Measurements from ENCODE around the gene DDX31.

Gene DDX31

GRCh38 chr9:132592451-132592850, 77.3 kb downstream of the DDX31 start:
- DNase-seq: no peak

GRCh38 chr9:132591751-132592314, 78.0 kb downstream of the DDX31 start:
- DNase-seq: no peak

- DNase-seq: no peak
Measured at GRCh38 chr9:132591244-132591643, 78.5 kb downstream of the DDX31 start.

- no peak for DNase-seq
Measured at GRCh38 chr9:132590318-132591182, 79.2 kb downstream of the DDX31 start.

- DNase-seq: no peak
Measured at GRCh38 chr9:132590037-132590317, 79.8 kb downstream of the DDX31 start.

GRCh38 chr9:132589148-132590036, 80.4 kb downstream of the DDX31 start:
- DNase-seq: no peak

GRCh38 chr9:132588501-132589147, 81.2 kb downstream of the DDX31 start:
- no peak for DNase-seq

- no peak for DNase-seq
Measured at GRCh38 chr9:132588098-132588497, 81.7 kb downstream of the DDX31 start.

GRCh38 chr9:132587592-132587955, 82.2 kb downstream of the DDX31 start:
- DNase-seq: no peak

- DNase-seq: no peak
Measured at GRCh38 chr9:132586830-132587591, 82.8 kb downstream of the DDX31 start.

GRCh38 chr9:132585954-132586829, 83.6 kb downstream of the DDX31 start:
- peak; percentile 3 for DNase-seq

- no peak for DNase-seq
Measured at GRCh38 chr9:132584601-132585560, 84.9 kb downstream of the DDX31 start.

- no peak for DNase-seq
Measured at GRCh38 chr9:132583584-132584304, 86.0 kb downstream of the DDX31 start.

- no peak for DNase-seq
Measured at GRCh38 chr9:132582786-132583583, 86.8 kb downstream of the DDX31 start.

- DNase-seq: no peak
Measured at GRCh38 chr9:132582276-132582785, 87.5 kb downstream of the DDX31 start, which contains the start of gene BARHL1. BARHL1 (plus strand) TSS chr9:132582606; CDS start chr9:132582798, 192 bp downstream.

GRCh38 chr9:132579427-132579798, 90.4 kb downstream of the DDX31 start:
- no peak for DNase-seq

GRCh38 chr9:132578367-132578932, 91.3 kb downstream of the DDX31 start:
- DNase-seq: no peak

- no peak for DNase-seq
Measured at GRCh38 chr9:132577119-132577518, 92.7 kb downstream of the DDX31 start.

Measured in CD4-positive, alpha-beta T cell treated with Interleukin-10 for 1 hour (primary cell).